Measurements from ENCODE around the gene POPDC2. TPM values are rescaled to one million over a fixed set of nuclear protein-coding genes. Genes with fewer than 3 reads are reported as not detected.

The POPDC2 gene
- total RNA-seq, 1 experiment from 2014 or later: 0.37 TPM

DNA sequence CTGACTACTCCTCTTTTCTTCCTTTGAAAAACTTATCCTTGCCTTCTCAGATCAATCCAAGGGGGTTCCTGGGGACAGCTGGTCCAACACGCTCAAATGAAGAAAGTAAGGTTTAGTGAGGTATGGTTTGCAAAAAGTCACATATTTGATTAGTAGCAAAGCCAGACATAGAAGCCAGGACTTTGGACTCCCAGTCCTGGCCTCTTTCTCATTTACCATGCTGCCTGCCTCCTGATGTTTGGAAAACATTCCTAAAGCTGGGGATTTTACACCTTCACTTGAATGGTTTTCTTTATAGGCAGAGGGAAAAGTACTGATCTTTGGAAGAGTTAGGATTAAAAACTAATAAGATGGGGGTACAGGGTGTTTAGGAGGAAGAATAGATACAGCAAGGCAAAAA lies 14.6 kb downstream of the POPDC2 start:
- Histone ChIP-seq H4K5ac (ENCODE audit: insufficient read length, low read depth, low read length) (no peak overlapping the region), H3K27me3 (ENCODE audit: insufficient read depth, low read length) (no peaks in the 10 kb centered on the region), H3K79me1 (ENCODE audit: insufficient read depth, low read depth, low read length, poor library complexity, severe bottlenecking) (no peaks in the 10 kb centered on the region), H2BK15ac (ENCODE audit: low read depth, low read length) (no peak overlapping the region), H2BK20ac (ENCODE audit: low read depth, low read length, poor library complexity, severe bottlenecking) (no peak overlapping the region), H3K18ac (ENCODE audit: insufficient read length, low read depth, low read length) (no peak overlapping the region), H4K8ac (replicated peaks; ENCODE audit: insufficient read length, low read depth, low read length) (no peak overlapping the region), H2BK5ac (ENCODE audit: insufficient read length, low read length) (no peak overlapping the region), H2BK12ac (ENCODE audit: insufficient read length, low read depth, low read length) (no peak overlapping the region), H3K4me1 (ENCODE audit: insufficient read depth, low read length) (no peaks in the 10 kb centered on the region; the same call in 1 of the 2 replicates), H3K9me3 (ENCODE audit: control insufficient read depth, low read depth, low read length) (no peaks in the 10 kb centered on the region), H3K27ac (ENCODE audit: insufficient read length, low read depth, low read length) (no peak overlapping the region), H3K56ac (ENCODE audit: insufficient read length, low read depth, low read length) (no peak overlapping the region), H3K79me2 (ENCODE audit: insufficient read depth, low read length) (no peaks in the 10 kb centered on the region), H3K14ac (ENCODE audit: insufficient read depth, low read length) (no peak overlapping the region), H3K23me2 (ENCODE audit: insufficient read length, low read depth, low read length, poor library complexity, severe bottlenecking) (no peaks in the 10 kb centered on the region), H3K9ac (ENCODE audit: extremely low read depth, insufficient read length, low read length) (no peak overlapping the region), H3K23ac (ENCODE audit: insufficient read length, low read depth, low read length) (no peak overlapping the region), H4K91ac (ENCODE audit: insufficient read length, low read depth, low read length) (no peak overlapping the region), H3T11ph (ENCODE audit: low read length) (no peak overlapping the region), H2BK120ac (ENCODE audit: low read depth, low read length, poor library complexity, severe bottlenecking) (no peak overlapping the region), H2AK5ac (ENCODE audit: insufficient read length, low read length) (no peak overlapping the region), H4K20me1 (ENCODE audit: control insufficient read depth, insufficient read depth, insufficient read length) (no peaks in the 10 kb centered on the region), H3K4me2 (ENCODE audit: insufficient read depth, insufficient read length, low read length) (no peak overlapping the region), H3K4ac (ENCODE audit: low read depth, low read length) (no peak overlapping the region), H2AFZ (ENCODE audit: low read length) (no peak overlapping the region)
- H3K27ac Mint-ChIP-seq: no peak overlapping the region
- no peak overlapping the region for H3K4me3 Mint-ChIP-seq
- WGBS (ENCODE audit: extremely low coverage, insufficient read length, low lambda C conversion rate): no CpG with 5 or more reads among the region's 1 CpG
- no peaks in the 10 kb centered on the region; a peak in 1 of 7 replicates for H3K36me3 Mint-ChIP-seq (ENCODE audit: insufficient read depth in 1 of 3, low read depth in 3 of 3)
- TF ChIP-seq, protein P1, sequence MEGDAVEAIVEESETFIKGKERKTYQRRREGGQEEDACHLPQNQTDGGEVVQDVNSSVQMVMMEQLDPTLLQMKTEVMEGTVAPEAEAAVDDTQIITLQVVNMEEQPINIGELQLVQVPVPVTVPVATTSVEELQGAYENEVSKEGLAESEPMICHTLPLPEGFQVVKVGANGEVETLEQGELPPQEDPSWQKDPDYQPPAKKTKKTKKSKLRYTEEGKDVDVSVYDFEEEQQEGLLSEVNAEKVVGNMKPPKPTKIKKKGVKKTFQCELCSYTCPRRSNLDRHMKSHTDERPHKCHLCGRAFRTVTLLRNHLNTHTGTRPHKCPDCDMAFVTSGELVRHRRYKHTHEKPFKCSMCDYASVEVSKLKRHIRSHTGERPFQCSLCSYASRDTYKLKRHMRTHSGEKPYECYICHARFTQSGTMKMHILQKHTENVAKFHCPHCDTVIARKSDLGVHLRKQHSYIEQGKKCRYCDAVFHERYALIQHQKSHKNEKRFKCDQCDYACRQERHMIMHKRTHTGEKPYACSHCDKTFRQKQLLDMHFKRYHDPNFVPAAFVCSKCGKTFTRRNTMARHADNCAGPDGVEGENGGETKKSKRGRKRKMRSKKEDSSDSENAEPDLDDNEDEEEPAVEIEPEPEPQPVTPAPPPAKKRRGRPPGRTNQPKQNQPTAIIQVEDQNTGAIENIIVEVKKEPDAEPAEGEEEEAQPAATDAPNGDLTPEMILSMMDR (conservative IDR thresholded peaks at IDR 0.05): no peak
- peaks cover 19 to 27% of the 10 kb centered on the region in 2 experiments for H3K4me1 Mint-ChIP-seq
- H3K9me3 Mint-ChIP-seq: no peaks in the 10 kb centered on the region
- no peaks in the 10 kb centered on the region for H3K27me3 Mint-ChIP-seq (ENCODE audit: low read depth)
- no peak for DNase-seq
